GM12872 (cell line): ENCODE measurements around the gene LTBR.

Source experiments
- TF ChIP-seq, protein P1 (sequence below): IDR thresholded peaks from 3 replicates; pipeline ENCODE4 v1.5.1; 2011; ENCODE audit warnings: low read depth, mild to moderate bottlenecking, low read length, moderate library complexity; ENCODE audit not compliant: insufficient read depth

Gene LTBR

DNA sequence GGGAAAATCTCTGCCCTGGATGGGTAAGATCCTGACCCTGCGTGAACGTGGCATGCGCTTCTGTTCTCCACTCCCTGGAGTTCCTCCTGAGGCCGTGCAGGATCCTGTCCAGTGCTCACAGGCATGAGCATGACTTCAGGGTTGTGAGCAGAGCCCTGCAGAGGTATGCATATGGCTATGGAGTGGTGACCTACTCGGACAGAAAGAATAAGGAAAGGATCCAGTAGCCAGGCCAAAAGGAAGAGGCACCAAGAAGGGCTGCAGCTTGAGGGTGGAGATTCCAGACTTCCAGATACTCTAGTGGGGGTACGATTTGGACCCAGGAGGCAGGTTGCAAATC, 40.0 kb downstream of the LTBR start:
- TF ChIP-seq, protein P1, sequence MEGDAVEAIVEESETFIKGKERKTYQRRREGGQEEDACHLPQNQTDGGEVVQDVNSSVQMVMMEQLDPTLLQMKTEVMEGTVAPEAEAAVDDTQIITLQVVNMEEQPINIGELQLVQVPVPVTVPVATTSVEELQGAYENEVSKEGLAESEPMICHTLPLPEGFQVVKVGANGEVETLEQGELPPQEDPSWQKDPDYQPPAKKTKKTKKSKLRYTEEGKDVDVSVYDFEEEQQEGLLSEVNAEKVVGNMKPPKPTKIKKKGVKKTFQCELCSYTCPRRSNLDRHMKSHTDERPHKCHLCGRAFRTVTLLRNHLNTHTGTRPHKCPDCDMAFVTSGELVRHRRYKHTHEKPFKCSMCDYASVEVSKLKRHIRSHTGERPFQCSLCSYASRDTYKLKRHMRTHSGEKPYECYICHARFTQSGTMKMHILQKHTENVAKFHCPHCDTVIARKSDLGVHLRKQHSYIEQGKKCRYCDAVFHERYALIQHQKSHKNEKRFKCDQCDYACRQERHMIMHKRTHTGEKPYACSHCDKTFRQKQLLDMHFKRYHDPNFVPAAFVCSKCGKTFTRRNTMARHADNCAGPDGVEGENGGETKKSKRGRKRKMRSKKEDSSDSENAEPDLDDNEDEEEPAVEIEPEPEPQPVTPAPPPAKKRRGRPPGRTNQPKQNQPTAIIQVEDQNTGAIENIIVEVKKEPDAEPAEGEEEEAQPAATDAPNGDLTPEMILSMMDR: no peak

GRCh38 chr12:6424866-6425265, 40.9 kb downstream of the LTBR start:
- TF ChIP-seq, protein P1: no peak

- TF ChIP-seq, protein P1: no peak
Measured at GRCh38 chr12:6425590-6426531, 41.9 kb downstream of the LTBR start.

DNA sequence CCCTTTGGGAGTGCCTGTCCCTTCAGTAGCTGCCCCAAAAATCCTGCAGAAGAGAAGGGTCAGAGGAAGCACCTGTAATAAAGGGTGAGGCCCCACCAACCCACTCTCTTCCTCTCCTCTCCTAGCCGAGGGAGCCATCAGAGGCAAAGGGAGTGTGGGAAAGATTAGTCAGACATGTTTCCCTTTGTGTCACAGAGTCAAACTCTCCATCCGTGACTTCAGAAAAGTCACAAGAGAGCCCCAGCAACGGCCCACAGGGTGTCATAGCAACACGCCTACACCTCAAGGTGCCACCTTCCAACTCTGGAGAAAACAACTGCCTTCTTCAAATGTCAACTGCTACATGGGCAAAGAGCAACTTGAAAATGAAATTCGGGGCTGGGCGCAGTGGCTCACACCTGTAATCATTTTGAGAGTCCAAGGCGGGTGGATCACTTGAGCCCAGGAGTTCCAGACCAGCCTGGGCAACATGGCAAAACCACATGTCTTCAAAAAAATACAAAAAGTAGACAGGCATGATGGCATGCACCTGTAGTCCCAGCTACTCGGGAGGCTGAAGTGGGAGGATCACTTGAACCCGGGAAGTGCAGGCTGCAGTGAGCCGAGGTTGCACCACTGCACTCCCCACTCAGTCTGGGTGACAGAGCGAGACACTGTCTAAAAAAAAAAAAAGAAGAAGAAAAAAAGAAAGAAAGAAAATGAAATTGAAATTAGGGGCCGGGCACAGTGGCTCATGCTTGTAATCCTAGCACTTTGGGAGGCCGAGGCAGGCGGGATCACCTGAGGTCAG, 43.1 kb downstream of the LTBR start:
- TF ChIP-seq, protein P1: no peak

- TF ChIP-seq, protein P1: no peak
Measured at GRCh38 chr12:6428326-6428725, 44.4 kb downstream of the LTBR start.

DNA sequence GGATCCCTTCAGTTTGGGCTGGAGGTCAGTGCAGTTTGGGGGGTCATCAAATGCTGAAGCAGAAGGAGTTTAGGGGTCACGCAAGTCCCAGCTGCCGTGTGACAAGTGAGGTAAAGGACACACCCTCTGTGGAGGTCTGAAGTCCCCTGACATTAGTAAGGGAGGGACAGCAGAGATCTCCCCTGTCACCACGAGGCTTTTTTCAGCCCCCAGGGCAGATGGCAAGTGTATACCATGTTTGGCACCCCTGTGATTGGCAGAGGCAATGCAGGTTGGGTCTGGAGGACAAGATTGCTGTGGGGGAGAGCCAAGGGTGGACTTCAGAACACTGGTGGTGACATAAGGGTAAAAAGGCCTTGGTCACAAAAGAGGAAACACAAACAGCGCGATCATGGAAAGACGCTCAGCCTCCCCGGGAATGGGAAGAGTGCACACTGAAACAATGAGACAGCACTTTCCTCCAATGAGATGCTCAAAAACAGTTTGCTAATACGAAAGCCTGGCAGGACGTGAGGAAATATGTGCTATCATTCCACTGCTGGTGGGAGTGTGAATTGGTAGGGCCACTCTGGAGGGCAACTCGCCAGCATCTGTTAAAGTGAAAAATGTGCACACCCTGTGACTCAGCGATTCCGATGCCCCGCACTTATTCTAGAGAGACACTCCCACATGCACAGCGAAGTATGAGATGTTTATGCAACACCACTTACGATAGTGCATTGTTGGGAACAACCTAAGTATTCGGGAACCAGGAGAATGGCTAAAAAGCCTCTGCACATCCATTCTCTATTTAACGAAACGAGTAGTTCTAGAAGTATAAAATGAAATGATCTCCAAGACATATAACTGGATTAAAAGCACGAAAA, 46.4 kb downstream of the LTBR start:
- TF ChIP-seq, protein P1: no peak
